ENCODE data around the gene UGT1A6.
A peak's percentile ranks its signal among the peaks of the same experiment; 100 is the strongest.
"Not testable (repeated sequence)": the region's sequence is repeated elsewhere in the genome, so short reads cannot be mapped to it uniquely, and the experiment has no call there.

Gene UGT1A6

DNA sequence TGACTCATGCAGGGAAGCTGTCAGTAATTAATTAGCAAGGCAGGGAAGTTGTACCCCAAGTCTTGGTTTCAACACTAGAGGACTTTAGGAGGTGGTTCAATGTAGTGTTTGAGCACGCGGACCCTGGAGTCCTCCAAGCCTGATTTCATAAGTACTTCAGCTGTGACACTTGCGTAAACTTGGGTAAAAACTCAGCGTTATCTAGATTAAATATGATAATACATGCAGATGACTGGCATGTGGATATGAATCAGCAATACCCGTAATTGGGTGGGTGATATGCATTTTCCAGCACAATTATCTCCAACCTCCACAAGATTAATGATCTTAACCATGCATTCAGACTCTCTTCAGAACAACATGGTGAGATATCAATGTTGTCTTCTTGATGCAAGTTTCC, 5.8 kb upstream of the UGT1A6 start:
- DNase-seq (ENCODE audit: low spot score): no peak

- no peak for DNase-seq (ENCODE audit: low spot score)
These were observed 4.3 kb upstream of the UGT1A6 start for GRCh38 chr2:233688341-233688740.

DNA sequence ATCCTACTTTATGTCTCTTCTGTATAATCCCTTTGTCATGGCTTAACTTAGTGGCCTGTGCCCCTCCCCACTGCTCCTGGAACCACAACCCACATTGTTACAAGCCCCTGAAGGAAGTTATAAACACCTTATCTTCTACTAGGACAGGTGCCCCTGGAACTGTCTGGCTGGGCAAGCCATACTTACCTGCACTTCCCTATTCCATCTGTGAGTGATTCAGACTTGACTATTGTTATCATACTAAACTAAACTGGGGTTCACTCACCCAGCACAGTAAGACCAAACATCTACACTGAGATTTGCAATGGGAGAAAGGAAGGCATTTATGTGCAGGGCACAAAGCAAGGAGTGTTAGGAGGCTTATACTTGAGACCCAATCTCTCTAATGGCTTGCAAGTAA, 3.7 kb upstream of the UGT1A6 start:
- DNase-seq (ENCODE audit: low spot score): no peak

- no peak for DNase-seq (ENCODE audit: low spot score)
These were observed 3.2 kb upstream of the UGT1A6 start for GRCh38 chr2:233689501-233689900.

GRCh38 chr2:233690444-233690843, 2.2 kb upstream of the UGT1A6 start:
- DNase-seq (ENCODE audit: low spot score): no peak

GRCh38 chr2:233691443-233692433, 952 bp upstream of the UGT1A6 start:
- no peak for DNase-seq (ENCODE audit: low spot score)

DNA sequence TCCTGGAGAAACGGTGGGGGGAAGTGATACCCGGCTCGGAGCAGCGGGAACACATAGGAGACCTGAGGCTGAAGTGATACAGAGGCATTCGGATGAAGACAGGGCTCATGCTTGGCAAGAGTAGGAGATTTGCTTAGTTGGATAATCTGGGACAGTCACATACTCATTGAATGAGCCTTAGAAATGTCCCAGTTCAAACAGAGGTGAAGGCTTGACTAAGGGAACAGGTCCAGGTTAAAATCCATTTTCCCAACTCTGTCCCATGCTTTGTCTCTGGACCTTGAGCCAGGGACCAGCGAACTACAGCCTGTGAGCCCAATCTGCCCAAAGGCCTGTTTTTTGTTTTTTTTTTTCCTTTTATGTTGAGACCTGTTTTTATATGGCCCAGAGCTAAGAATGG, 1.3 kb downstream of the UGT1A6 start:
- DNase-seq (ENCODE audit: low spot score): no peak

DNA sequence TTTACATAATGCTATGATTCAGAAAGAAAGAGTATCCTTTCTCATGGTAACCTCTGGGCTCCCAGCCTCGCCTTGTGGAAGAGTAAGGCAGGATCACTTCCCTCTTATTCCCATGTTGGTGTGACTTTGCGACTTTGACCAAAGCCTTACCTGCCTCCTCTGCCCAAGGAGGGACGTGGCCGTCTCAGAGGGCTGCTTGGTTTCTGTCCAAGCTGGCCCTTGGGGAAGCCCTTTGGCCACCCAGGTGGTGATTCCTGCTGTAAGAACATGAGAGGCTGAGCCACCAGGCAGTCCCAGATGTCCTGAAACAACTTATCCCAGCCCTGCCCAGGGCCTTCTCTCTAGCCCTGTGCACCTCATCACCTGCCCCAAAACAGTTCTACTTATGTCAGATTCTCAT, 6.0 kb downstream of the UGT1A6 start:
- no peak for DNase-seq (ENCODE audit: low spot score)

GRCh38 chr2:233699424-233700027, 6.8 kb downstream of the UGT1A6 start:
- DNase-seq (ENCODE audit: low spot score): no peak

GRCh38 chr2:233700028-233700635, 7.4 kb downstream of the UGT1A6 start:
- DNase-seq (ENCODE audit: low spot score): no peak

DNA sequence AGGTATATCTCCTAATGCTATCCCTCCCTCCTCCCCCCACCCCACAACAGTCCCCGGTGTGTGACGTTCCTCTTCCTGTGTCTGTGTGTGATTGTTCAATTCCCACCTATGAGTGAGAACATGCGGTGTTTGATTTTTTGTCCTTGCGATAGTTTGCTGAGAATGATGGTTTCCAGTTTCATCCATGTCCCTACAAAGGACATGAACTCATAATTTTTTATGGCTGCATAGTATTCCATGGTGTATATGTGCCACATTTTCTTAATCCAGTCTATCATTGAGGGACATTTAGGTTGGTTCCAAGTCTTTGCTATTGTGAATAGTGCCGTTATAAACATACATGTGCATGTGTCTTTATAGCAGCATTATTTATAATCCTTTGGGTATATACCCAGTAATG, 8.2 kb downstream of the UGT1A6 start:
- not testable (repeated sequence) for DNase-seq (ENCODE audit: low spot score)

DNA sequence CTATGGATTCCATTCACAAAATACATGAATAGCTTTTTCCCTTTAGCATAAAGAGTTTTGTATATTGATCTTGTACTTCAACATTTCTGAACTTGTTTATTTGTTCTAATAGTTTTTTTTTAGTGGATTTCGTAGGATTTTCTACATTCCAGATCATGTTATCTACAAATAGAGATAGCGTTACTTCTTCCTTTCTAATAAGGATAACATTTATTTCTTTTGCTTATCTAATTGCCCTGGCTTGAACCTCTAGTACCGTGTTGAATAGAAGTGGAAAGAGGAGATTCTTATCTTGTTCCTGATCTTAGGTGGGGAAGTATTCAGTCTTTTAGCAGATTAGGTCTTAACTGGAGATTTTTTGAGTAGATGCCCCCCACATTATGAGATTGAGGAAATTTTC, 9.5 kb downstream of the UGT1A6 start:
- DNase-seq (ENCODE audit: low spot score): no peak

- DNase-seq (ENCODE audit: low spot score): no peak
These were observed 13.3 kb downstream of the UGT1A6 start for GRCh38 chr2:233705911-233706506.

DNA sequence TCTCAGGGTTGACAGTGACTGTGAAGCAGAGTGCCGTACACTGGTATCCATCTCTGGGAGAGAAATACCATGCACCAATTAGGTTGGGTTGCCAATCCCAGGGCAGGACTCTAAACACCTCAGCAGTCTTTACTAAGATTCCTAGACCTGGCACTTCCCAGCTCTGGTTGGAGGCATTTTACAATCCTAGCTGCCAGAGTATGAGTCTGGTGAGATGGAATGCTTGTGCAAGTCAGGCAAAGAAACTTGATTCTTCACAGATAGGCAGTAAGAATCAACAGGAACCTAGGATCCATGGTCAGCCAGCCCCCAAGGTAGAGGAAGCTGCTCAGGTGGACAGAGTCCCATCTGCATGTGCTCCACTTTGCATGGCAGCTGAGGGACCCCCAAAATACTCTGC, 14.0 kb downstream of the UGT1A6 start:
- DNase-seq (ENCODE audit: low spot score): no peak

DNA sequence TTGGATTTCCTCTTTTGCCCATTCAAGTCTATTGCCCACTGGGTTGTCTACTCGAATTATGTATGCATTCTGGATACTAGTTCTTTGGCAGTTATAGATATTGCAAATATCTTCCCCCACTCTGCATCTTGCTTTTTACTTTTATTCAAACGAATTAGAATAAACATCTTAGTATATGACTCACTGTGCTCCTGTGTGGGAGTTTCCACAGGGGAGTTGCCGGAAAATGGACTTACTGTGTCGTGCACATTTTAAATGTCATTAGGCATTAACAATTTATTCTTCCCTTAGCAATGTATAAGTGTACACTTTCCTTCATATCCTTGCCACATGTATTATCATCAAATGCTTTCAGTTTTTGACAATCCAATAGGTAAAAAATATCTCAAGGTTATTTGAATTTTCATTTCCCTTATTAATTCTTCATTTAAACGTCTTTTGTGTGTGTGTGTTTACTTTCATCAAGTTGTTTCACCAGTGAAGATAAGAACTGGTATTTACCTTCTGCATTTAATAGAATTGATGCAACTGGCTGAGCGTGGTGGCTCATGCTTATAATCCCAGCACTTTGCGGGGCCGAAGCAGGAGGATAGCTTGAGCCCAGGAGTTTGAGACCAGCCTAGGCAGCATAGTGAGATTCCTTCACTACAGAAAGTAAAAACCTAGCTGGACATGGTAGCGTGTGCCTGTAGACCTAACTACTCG, 15.4 kb downstream of the UGT1A6 start:
- no peak for DNase-seq (ENCODE audit: low spot score)

DNA sequence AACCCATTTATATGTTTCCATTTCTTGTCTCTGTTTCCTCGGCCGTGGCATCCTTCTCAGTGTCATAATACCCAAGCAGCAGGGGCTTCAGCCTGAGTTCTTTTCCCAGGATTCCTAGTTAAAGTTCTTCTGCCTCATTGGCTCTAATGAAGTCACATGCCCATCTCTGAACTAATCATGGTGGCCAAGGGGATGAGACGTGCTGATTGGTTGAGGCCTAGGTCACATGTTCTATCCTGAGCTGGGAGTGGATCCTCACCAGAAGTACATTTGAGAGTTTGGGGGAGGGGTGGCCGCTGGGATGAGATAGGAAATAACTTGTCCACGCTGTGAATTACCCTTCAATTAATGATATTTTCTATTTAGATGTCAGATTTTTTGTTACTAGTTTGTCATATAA, 16.3 kb downstream of the UGT1A6 start:
- no peak for DNase-seq (ENCODE audit: low spot score)

GRCh38 chr2:233711312-233712008, 18.8 kb downstream of the UGT1A6 start:
- peak; percentile 44 for DNase-seq (ENCODE audit: low spot score)

GRCh38 chr2:233712611-233713261, 20.0 kb downstream of the UGT1A6 start, which contains the start of gene UGT1A5:
Gene UGT1A5, plus strand, starts transcription at chr2:233712907. Its CDS starts 85 bp downstream, at chr2:233712992.
- no peak for DNase-seq (ENCODE audit: low spot score)

- no peak for DNase-seq (ENCODE audit: low spot score)
These were observed 20.5 kb downstream of the UGT1A6 start for GRCh38 chr2:233713262-233713615.

DNA sequence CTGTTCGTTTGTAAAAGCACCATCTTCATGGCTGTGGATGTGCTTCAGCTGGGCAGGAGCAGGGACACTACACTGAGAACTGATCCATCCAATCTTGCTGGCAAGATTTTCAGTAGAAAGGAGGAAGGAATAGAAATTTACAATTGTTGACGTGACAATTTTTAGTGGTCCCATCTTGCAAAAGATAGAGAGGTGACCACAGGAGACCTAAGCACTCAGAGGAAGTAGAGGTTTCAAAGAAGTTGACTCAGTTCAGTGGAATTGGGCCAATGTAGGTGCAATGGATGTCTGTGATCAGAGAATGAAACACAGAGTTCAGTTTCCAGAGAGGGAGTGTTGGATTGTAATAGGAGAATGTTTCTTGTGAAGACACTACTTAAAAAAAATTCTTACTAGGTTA, 21.4 kb downstream of the UGT1A6 start:
- DNase-seq (ENCODE audit: low spot score): no peak

- no peak for DNase-seq (ENCODE audit: low spot score)
These were observed 25.9 kb downstream of the UGT1A6 start, which contains the start of gene UGT1A4 for GRCh38 chr2:233718552-233718951. Gene UGT1A4, plus strand, starts transcription at chr2:233718736. Its CDS starts 85 bp downstream, at chr2:233718821.
